ENCODE data around the gene IL36B. TPM values are rescaled to one million over a fixed set of nuclear protein-coding genes. Genes with fewer than 3 reads are reported as not detected.

Gene IL36B
- total and polyA plus RNA-seq, 10 donors = not detected

DNA sequence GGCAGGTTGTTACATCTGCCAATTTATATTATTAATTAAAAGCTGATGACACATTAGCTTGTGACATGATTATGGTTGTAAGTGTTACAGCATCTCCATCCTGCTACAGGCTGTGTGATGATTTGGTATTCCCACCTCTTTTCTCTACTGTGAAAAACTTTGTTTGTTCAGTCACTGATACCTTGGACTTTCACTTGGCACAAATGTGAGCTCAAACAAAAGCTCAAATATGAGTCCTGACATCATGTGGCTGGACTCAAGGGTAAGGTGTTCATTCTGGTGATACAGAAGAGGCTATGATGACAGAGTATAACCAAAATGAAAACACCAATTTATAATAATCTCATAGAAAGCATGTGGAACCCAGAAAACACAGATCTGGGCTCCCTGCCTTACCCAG lies 58.8 kb downstream of the IL36B start:
- TF ChIP-seq POLR2A (IDR thresholded peaks at IDR 0.05) (no peak), POLR2AphosphoS5 (IDR thresholded peaks at IDR 0.05) (no peak)
- TF ChIP-seq, protein P1, sequence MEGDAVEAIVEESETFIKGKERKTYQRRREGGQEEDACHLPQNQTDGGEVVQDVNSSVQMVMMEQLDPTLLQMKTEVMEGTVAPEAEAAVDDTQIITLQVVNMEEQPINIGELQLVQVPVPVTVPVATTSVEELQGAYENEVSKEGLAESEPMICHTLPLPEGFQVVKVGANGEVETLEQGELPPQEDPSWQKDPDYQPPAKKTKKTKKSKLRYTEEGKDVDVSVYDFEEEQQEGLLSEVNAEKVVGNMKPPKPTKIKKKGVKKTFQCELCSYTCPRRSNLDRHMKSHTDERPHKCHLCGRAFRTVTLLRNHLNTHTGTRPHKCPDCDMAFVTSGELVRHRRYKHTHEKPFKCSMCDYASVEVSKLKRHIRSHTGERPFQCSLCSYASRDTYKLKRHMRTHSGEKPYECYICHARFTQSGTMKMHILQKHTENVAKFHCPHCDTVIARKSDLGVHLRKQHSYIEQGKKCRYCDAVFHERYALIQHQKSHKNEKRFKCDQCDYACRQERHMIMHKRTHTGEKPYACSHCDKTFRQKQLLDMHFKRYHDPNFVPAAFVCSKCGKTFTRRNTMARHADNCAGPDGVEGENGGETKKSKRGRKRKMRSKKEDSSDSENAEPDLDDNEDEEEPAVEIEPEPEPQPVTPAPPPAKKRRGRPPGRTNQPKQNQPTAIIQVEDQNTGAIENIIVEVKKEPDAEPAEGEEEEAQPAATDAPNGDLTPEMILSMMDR (IDR thresholded peaks at IDR 0.05 in 8 of 11, conservative IDR thresholded peaks at IDR 0.05 in 3 of 11) = no peak
- H3K4me3 ChIP-seq = no peak overlapping the region
- peaks cover 0 to 8% (median 0%) of the 10 kb centered on the region in 6 donors for H3K4me1 ChIP-seq
- H3K9me3 ChIP-seq = peaks cover 0 to 48% (median 43%) of the 10 kb centered on the region in 8 donors
- no peak overlapping the region for H3K27ac ChIP-seq
- H3K36me3 ChIP-seq = no peaks in the 10 kb centered on the region
- no peaks in the 10 kb centered on the region for H3K27me3 ChIP-seq (replicated peaks in 1 of 7)
- intact Hi-C loops (cut with DNase I; ENCODE audit: low total_unique reads) = no loop called here
- DNase-seq = no peak

DNA sequence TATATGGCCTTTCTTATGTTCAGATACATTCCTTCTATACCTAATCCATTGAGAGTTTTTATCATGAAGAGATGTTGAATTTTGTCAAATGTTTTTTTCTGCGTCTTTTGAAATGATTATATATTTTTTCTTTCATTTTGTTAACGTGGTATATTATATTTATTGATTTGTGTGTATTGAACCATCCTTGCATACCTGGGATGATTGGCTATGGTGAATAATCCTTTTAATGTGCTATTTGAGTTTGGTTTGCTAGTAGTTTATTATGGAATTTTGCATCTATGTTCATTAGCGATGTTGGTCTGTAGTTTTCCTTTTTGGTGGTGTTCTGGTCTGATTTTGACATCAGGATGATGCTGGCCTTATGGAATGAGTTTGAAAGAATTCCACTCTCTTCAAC lies 63.1 kb downstream of the IL36B start:
- WGBS, 5 donors = 77 to 82% (median 81%) methylated on average over 3 of the region's 3 CpGs
- DNase-seq = no peak
- intact Hi-C loops (cut with DNase I; ENCODE audit: low total_unique reads) = no loop called here
- H3K9me3 ChIP-seq = peaks cover 0 to 54% (median 45%) of the 10 kb centered on the region in 8 donors
- H3K36me3 ChIP-seq = no peaks in the 10 kb centered on the region
- no peak overlapping the region for H3K4me3 ChIP-seq
- H3K4me1 ChIP-seq = no peaks in the 10 kb centered on the region
- TF ChIP-seq POLR2A (IDR thresholded peaks at IDR 0.05) (no peak), POLR2AphosphoS5 (IDR thresholded peaks at IDR 0.05) (no peak)
- TF ChIP-seq, protein P1 (IDR thresholded peaks at IDR 0.05 in 8 of 11, conservative IDR thresholded peaks at IDR 0.05 in 3 of 11) = no peak
- H3K27ac ChIP-seq = no peak overlapping the region
- no peaks in the 10 kb centered on the region for H3K27me3 ChIP-seq (replicated peaks in 1 of 7)

DNA sequence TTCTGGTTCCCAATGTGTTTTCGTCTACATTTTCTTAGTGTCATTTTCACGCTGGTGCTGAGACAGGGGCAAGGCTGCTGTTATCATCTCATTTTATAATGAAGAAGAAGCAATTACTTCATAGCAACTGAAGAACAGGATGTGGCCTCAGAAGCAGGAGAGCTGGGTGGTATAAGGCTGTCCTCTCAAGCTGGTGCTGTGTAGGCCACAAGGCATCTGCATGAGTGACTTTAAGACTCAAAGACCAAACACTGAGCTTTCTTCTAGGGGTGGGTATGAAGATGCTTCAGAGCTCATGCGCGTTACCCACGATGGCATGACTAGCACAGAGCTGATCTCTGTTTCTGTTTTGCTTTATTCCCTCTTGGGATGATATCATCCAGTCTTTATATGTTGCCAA lies 67.6 kb downstream of the IL36B start:
- Histone ChIP-seq H3K27ac (no peak overlapping the region), H3K27me3 (replicated peaks in 1 of 7) (no peaks in the 10 kb centered on the region), H3K4me1 (no peaks in the 10 kb centered on the region), H3K9me3 (peaks cover 0 to 22% (median 13%) of the 10 kb centered on the region in 8 donors), H3K36me3 (no peaks in the 10 kb centered on the region), H3K4me3 (no peak overlapping the region)
- WGBS, 5 donors = 73 to 82% (median 77%) methylated on average over 5 of the region's 5 CpGs
- no peak for TF ChIP-seq POLR2AphosphoS5 (IDR thresholded peaks at IDR 0.05)
- no peak for TF ChIP-seq POLR2A (IDR thresholded peaks at IDR 0.05)
- intact Hi-C loops (cut with DNase I; ENCODE audit: low total_unique reads) = no loop called here
- DNase-seq = no peak

DNA sequence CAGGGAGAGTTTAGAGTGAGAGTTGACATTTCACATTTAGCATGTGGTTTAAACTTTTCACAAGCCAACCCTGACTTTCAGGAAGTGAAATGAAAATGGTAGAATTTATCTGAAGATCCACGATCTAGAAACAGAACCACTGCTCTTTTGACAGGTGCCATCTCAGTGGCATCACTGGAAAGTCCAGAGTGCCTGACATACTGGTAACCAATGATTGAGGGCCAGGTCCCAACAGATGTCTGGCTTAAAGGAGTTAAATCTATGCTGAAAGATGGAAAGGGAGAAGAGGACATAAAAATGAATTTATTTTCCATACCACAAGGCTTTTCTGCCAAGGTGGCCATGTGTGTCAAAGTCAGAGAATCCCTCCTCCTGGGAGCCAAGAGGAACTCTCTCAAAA lies 72.1 kb downstream of the IL36B start:
- no peak for TF ChIP-seq POLR2AphosphoS5 (IDR thresholded peaks at IDR 0.05)
- TF ChIP-seq POLR2A (IDR thresholded peaks at IDR 0.05) = no peak
- TF ChIP-seq, protein P1 (IDR thresholded peaks at IDR 0.05 in 8 of 11, conservative IDR thresholded peaks at IDR 0.05 in 3 of 11) = no peak
- WGBS, 5 donors = 12 to 25% (median 16%) methylated on average over 1 of the region's 1 CpG

DNA sequence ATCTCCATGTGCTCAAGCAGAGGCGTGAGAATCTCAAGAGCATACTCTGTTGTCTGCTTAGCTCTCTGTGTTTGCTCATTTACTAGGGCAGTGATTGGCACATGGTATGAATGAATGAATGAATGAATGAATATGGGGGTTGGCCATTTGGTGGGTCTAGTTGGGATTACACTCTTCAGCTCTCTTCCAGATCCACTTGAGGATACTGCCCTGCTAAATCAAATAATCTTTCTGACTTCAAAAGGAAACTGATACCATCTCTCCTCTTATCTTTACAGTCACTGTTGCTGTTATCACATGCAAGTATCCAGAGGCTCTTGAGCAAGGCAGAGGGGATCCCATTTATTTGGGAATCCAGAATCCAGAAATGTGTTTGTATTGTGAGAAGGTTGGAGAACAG lies 72.9 kb downstream of the IL36B start:
- Histone ChIP-seq H3K36me3 (no peaks in the 10 kb centered on the region), H3K27ac (no peak overlapping the region), H3K4me3 (no peak overlapping the region), H3K27me3 (replicated peaks in 1 of 7) (peaks cover 0 to 18% (median 0%) of the 10 kb centered on the region in 7 donors), H3K9me3 (no peaks in the 10 kb centered on the region), H3K4me1 (no peaks in the 10 kb centered on the region)
- 89 to 100% (median 100%) methylated on average over 1 of the region's 1 CpG for WGBS, 5 donors
- DNase-seq = no peak
- intact Hi-C loops (cut with DNase I; ENCODE audit: low total_unique reads) = no loop called here
- TF ChIP-seq, protein P1 (IDR thresholded peaks at IDR 0.05 in 8 of 11, conservative IDR thresholded peaks at IDR 0.05 in 3 of 11) = no peak
- no peak for TF ChIP-seq POLR2A (IDR thresholded peaks at IDR 0.05)
- TF ChIP-seq POLR2AphosphoS5 (IDR thresholded peaks at IDR 0.05) = no peak

More for the DNA sequence above, 72.1 kb downstream of the IL36B start:
- DNase-seq = no peak
- intact Hi-C loops (cut with DNase I; ENCODE audit: low total_unique reads) = no loop called here
- no peaks in the 10 kb centered on the region for H3K36me3 ChIP-seq
- no peak overlapping the region for H3K4me3 ChIP-seq
- no peaks in the 10 kb centered on the region for H3K9me3 ChIP-seq
- H3K27ac ChIP-seq = no peak overlapping the region
- peaks cover 0 to 18% (median 0%) of the 10 kb centered on the region in 7 donors for H3K27me3 ChIP-seq (replicated peaks in 1 of 7)
- no peaks in the 10 kb centered on the region for H3K4me1 ChIP-seq

All from spleen (tissue), 11 donors.